ES-I3 (cell line): Measurements from ENCODE around the gene THRA.

Experiments used
- H3K36me3 ChIP-seq: 2 replicates; pipeline ENCODE4 v1.6.1; 2013; ENCODE audit warnings: mild to moderate bottlenecking, low read length, control low read depth, moderate library complexity; ENCODE audit not compliant: insufficient read depth
- H3K4me1 ChIP-seq: 2 replicates; pipeline ENCODE4 v1.6.1; 2013; ENCODE audit warnings: mild to moderate bottlenecking, control low read depth, low read length; ENCODE audit not compliant: insufficient read depth
- H3K9ac ChIP-seq: 2 replicates; pipeline ENCODE4 v1.6.1; 2013; ENCODE audit warnings: low read depth, mild to moderate bottlenecking, low read length, moderate library complexity
- H3K9me3 ChIP-seq: 2 replicates; pipeline ENCODE4 v1.6.1; 2013; ENCODE audit warnings: mild to moderate bottlenecking, low read length, moderate library complexity; ENCODE audit not compliant: control insufficient read depth, insufficient read depth

Gene THRA

GRCh38 chr17:40062329-40063186, at the start of gene THRA:
TSS of gene THRA (plus strand) at chr17:40062965. CDS start at chr17:40074489, 11,524 bp downstream.
- H3K9me3 ChIP-seq: no peaks in the 10 kb centered on the region
- no peaks in the 10 kb centered on the region for H3K36me3 ChIP-seq
- peak within 1 kb of the TSS; percentile 83 for H3K9ac ChIP-seq
- peaks cover 32% of the 10 kb centered on the region for H3K4me1 ChIP-seq

- no peak overlapping the region; the same call in 1 of the 2 replicates for H3K9ac ChIP-seq
- no peaks in the 10 kb centered on the region for H3K36me3 ChIP-seq
- no peaks in the 10 kb centered on the region for H3K9me3 ChIP-seq
- peaks cover 16% of the 10 kb centered on the region for H3K4me1 ChIP-seq
Measured at GRCh38 chr17:40014375-40014980, 48.3 kb upstream of the THRA start.

- Histone ChIP-seq H3K9ac (no peak within 1 kb of the TSS; the same call in 1 of the 2 replicates), H3K4me1 (peaks cover 16% of the 10 kb centered on the region), H3K36me3 (no peaks in the 10 kb centered on the region), H3K9me3 (no peaks in the 10 kb centered on the region)
Measured at GRCh38 chr17:40015005-40015997, 47.5 kb upstream of the THRA start, which contains the start of gene CSF3. TSS of gene CSF3 (plus strand) at chr17:40015440. CDS start at chr17:40015475, 35 bp downstream.

- no peaks in the 10 kb centered on the region for H3K36me3 ChIP-seq
- no peak overlapping the region for H3K9ac ChIP-seq
- H3K4me1 ChIP-seq: peaks cover 16% of the 10 kb centered on the region
- H3K9me3 ChIP-seq: no peaks in the 10 kb centered on the region
Measured at GRCh38 chr17:40015998-40016985, 46.5 kb upstream of the THRA start.

- Histone ChIP-seq H3K36me3 (no peaks in the 10 kb centered on the region), H3K4me1 (peaks cover 20% of the 10 kb centered on the region), H3K9ac (no peak overlapping the region), H3K9me3 (no peaks in the 10 kb centered on the region)
Measured at GRCh38 chr17:40017422-40018080, 45.2 kb upstream of the THRA start.

- Histone ChIP-seq H3K36me3 (no peaks in the 10 kb centered on the region), H3K4me1 (peaks cover 20% of the 10 kb centered on the region), H3K9ac (no peak overlapping the region; the same call in 1 of the 2 replicates)
Measured at GRCh38 chr17:40018211-40019121, 44.3 kb upstream of the THRA start.

GRCh38 chr17:40019140-40019991, 43.4 kb upstream of the THRA start:
- Histone ChIP-seq H3K9me3 (no peaks in the 10 kb centered on the region), H3K9ac (no peak overlapping the region), H3K4me1 (peaks cover 18% of the 10 kb centered on the region), H3K36me3 (no peaks in the 10 kb centered on the region; the same call in 1 of the 2 replicates)

More at GRCh38 chr17:40018211-40019121, 44.3 kb upstream of the THRA start:
- H3K9me3 ChIP-seq: no peaks in the 10 kb centered on the region

- H3K4me1 ChIP-seq: peaks cover 11% of the 10 kb centered on the region
- no peak overlapping the region for H3K9ac ChIP-seq
- no peaks in the 10 kb centered on the region for H3K9me3 ChIP-seq
- no peaks in the 10 kb centered on the region; the same call in 1 of the 2 replicates for H3K36me3 ChIP-seq
Measured at GRCh38 chr17:40020146-40020545, 42.6 kb upstream of the THRA start.

GRCh38 chr17:40021451-40021971, 41.3 kb upstream of the THRA start:
- peaks cover 10% of the 10 kb centered on the region for H3K4me1 ChIP-seq
- H3K36me3 ChIP-seq: peaks cover 12% of the 10 kb centered on the region
- no peak overlapping the region for H3K9ac ChIP-seq
- no peaks in the 10 kb centered on the region for H3K9me3 ChIP-seq

- Histone ChIP-seq H3K9ac (no peak overlapping the region), H3K36me3 (peaks cover 15% of the 10 kb centered on the region), H3K4me1 (peaks cover 10% of the 10 kb centered on the region)
Measured at GRCh38 chr17:40022497-40022896, 40.3 kb upstream of the THRA start.

GRCh38 chr17:40022961-40023541, 39.7 kb upstream of the THRA start:
- Histone ChIP-seq H3K9me3 (no peaks in the 10 kb centered on the region), H3K9ac (no peak overlapping the region), H3K36me3 (peaks cover 15% of the 10 kb centered on the region), H3K4me1 (peaks cover 7% of the 10 kb centered on the region)

More at GRCh38 chr17:40022497-40022896, 40.3 kb upstream of the THRA start:
- H3K9me3 ChIP-seq: no peaks in the 10 kb centered on the region
